NCI-H748 treated with DMSO at 0.1 percent for 48 hours (cell line): Measurements from ENCODE around the gene ENTREP1.

Source experiments
- DNase-seq: peaks from one replicate; lab custom pipeline; 2025; lab: John Stamatoyannopoulos, UW

Gene ENTREP1

GRCh38 chr9:69322256-69322655, 2.8 kb upstream of the ENTREP1 start:
- DNase-seq, result no peak

- DNase-seq, result no peak
Observed at GRCh38 chr9:69323861-69324260, 1.2 kb upstream of the ENTREP1 start.

- no peak for DNase-seq
Observed at GRCh38 chr9:69325409-69326212, 596 bp downstream of the ENTREP1 start.

- DNase-seq, result no peak
Observed at GRCh38 chr9:69326261-69326660, 1.2 kb downstream of the ENTREP1 start.

- no peak for DNase-seq
Observed at GRCh38 chr9:69330580-69330979, 5.6 kb downstream of the ENTREP1 start.

GRCh38 chr9:69331444-69331843, 6.4 kb downstream of the ENTREP1 start:
- no peak for DNase-seq

- DNase-seq, result no peak
Observed at GRCh38 chr9:69332067-69332685, 7.2 kb downstream of the ENTREP1 start.

- no peak for DNase-seq
Observed at GRCh38 chr9:69333716-69334115, 8.7 kb downstream of the ENTREP1 start.

GRCh38 chr9:69334317-69334716, 9.3 kb downstream of the ENTREP1 start:
- no peak for DNase-seq

- DNase-seq, result no peak
Observed at GRCh38 chr9:69339620-69340019, 14.6 kb downstream of the ENTREP1 start.

GRCh38 chr9:69340631-69341030, 15.6 kb downstream of the ENTREP1 start:
- DNase-seq, result no peak

GRCh38 chr9:69342769-69343168, 17.8 kb downstream of the ENTREP1 start:
- DNase-seq, result no peak

- DNase-seq, result no peak
Observed at GRCh38 chr9:69344459-69344858, 19.4 kb downstream of the ENTREP1 start.

GRCh38 chr9:69346596-69347390, 21.8 kb downstream of the ENTREP1 start:
- DNase-seq, result no peak

- DNase-seq, result no peak
Observed at GRCh38 chr9:69347607-69348006, 22.6 kb downstream of the ENTREP1 start.

GRCh38 chr9:69351227-69351626, 26.2 kb downstream of the ENTREP1 start:
- DNase-seq, result no peak

- DNase-seq, result no peak
Observed at GRCh38 chr9:69355232-69355631, 30.2 kb downstream of the ENTREP1 start.

- no peak for DNase-seq
Observed at GRCh38 chr9:69357030-69357775, 32.2 kb downstream of the ENTREP1 start.

- no peak for DNase-seq
Observed at GRCh38 chr9:69357821-69358220, 32.8 kb downstream of the ENTREP1 start.

GRCh38 chr9:69363191-69363590, 38.2 kb downstream of the ENTREP1 start:
- DNase-seq, result no peak

GRCh38 chr9:69364510-69365150, 39.6 kb downstream of the ENTREP1 start:
- DNase-seq, result no peak

- no peak for DNase-seq
Observed at GRCh38 chr9:69370430-69370829, 45.4 kb downstream of the ENTREP1 start.
